ENCODE results near the gene PGAP1.

PGAP1 gene

GRCh38 chr2:196873511-196873910, 53.0 kb downstream of the PGAP1 start:
- no peak for FAIRE-seq
- no peak for DNase-seq (ENCODE audit: insufficient read length, low spot score)
- TF ChIP-seq CTCF (IDR thresholded peaks at IDR 0.05; ENCODE audit: insufficient read depth, missing control alignments), result no peak

DNA sequence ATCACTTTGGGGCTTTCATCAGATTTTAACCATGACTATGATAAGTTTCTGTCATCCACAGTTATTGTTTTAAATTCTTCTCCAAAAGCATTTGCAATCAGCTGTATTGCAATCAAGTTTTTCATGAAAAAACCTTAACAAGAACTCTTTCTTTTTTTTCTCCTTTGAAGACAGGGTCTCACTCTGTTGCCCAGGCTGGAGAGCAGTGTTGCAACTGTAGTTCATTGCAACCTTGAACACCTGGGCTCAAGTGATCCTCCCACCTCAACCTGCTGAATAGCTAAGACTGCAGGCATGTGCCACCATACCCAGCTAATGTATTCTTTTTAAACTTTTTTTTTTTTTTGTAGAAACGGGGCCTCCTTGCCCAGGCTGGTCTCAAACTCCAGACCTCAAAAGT, 71.9 kb downstream of the PGAP1 start:
- DNase-seq (ENCODE audit: insufficient read length, low spot score), result no peak
- no peak for TF ChIP-seq CTCF (IDR thresholded peaks at IDR 0.05; ENCODE audit: insufficient read depth, missing control alignments)
- FAIRE-seq, result no peak

DNA sequence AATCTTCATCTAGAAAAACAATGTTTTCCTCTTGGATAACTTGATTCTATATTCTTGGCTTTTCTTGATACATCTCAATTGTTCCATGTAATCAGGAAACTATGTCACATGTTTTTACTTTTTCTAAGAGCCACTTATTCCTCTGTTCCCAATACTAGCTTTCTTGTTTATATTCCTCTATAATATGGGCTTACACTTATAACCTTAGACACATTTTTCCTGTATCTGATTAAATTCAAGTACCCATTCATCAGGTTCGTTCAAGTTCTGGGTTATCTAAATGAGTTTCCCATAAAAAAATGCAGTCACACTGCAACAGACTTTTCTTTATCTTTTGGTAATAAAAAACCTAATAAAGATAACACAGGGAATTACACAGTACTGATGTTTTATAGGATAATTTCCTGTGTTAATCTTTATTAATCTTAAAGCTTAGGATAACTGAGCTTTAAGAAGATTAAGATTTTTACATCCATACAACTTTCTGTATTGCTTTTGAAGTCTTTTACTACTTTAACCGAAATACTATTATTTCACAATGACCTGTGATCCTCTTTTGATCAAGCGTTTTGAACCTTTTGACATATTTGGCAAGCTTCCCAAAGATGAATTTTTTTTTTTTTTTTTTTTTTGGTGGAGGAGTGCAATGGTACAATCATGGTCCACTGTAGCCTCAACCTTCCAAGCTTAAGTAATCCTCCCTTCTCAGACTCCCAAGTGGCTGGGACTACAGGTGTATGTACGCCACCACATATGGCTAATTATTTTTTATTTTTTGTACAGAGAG, 73.0 kb downstream of the PGAP1 start:
- no peak for DNase-seq (ENCODE audit: insufficient read length, low spot score)
- peak; percentile 80 for FAIRE-seq
- no peak for TF ChIP-seq CTCF (IDR thresholded peaks at IDR 0.05; ENCODE audit: insufficient read depth, missing control alignments)

GRCh38 chr2:196851088-196851487, 75.4 kb downstream of the PGAP1 start:
- TF ChIP-seq CTCF (IDR thresholded peaks at IDR 0.05; ENCODE audit: insufficient read depth, missing control alignments), result no peak
- FAIRE-seq (no peak), DNase-seq (ENCODE audit: insufficient read length, low spot score) (no peak)

- DNase-seq (ENCODE audit: insufficient read length, low spot score), result no peak
- no peak for FAIRE-seq
- peak; percentile 42 for TF ChIP-seq CTCF (IDR thresholded peaks at IDR 0.05; ENCODE audit: insufficient read depth, missing control alignments)
Measured at GRCh38 chr2:196849895-196850294, 76.6 kb downstream of the PGAP1 start.

DNA sequence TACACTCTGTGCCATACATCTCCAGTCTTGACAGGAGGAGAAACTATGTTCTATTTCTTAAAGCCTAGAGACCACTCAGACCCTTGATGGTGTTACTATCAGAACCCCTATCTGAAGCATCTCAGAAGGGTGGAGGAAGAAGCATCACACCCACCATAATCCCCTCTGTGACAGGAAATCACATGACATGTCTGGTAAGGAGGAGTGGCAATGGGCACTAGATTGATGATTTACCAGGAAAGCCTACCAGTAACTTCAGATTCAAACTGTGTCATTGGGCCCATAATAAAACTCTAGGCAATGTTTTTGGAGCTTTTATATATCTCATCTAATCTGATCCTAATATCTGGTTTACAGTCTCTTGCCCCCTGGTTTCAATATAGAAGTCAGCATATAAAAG, 80.2 kb downstream of the PGAP1 start:
- FAIRE-seq, result no peak
- TF ChIP-seq CTCF (IDR thresholded peaks at IDR 0.05; ENCODE audit: insufficient read depth, missing control alignments), result no peak
- DNase-seq (ENCODE audit: insufficient read length, low spot score), result no peak

- FAIRE-seq (no peak), DNase-seq (ENCODE audit: insufficient read length, low spot score) (no peak)
- no peak for TF ChIP-seq CTCF (IDR thresholded peaks at IDR 0.05; ENCODE audit: insufficient read depth, missing control alignments)
Measured at GRCh38 chr2:196845371-196845770, 81.1 kb downstream of the PGAP1 start.

Measured in D721Med (cell line).